HG03460 (cell line): ENCODE data around the gene MYT1.
"Not testable (repeated sequence)": the region's sequence is repeated elsewhere in the genome, so short reads cannot be mapped to it uniquely, and the experiment has no call there.

Source experiments
- ATAC-seq: cut with Tn5 transposase; IDR thresholded peaks from one replicate; pipeline ENCODE4 v1.9.1; 2021; ENCODE audit not compliant: unreplicated experiment

Gene MYT1

GRCh38 chr20:64166721-64167615 is 2.7 kb downstream of the MYT1 start:
- ATAC-seq = no peak

DNA sequence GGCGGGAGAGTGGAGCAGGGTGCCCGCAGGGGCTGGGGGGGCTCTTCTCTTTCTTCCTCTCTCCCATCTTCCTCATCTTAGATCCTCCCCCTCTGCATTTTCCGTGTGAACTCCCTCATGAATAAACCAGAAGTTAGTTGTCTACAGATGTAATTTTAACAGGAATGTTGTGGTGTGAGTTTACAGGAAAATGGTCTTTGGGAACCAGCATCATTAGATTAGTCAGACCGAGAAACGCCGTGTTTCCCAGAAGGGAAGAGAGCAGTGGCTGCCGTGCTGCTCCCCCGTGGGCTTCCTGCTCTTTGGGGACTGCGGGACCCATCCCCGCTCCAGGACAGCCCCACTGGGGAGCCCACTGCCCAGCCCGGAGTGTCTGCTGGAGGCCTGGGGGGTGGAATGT is 3.4 kb downstream of the MYT1 start:
- no peak for ATAC-seq

DNA sequence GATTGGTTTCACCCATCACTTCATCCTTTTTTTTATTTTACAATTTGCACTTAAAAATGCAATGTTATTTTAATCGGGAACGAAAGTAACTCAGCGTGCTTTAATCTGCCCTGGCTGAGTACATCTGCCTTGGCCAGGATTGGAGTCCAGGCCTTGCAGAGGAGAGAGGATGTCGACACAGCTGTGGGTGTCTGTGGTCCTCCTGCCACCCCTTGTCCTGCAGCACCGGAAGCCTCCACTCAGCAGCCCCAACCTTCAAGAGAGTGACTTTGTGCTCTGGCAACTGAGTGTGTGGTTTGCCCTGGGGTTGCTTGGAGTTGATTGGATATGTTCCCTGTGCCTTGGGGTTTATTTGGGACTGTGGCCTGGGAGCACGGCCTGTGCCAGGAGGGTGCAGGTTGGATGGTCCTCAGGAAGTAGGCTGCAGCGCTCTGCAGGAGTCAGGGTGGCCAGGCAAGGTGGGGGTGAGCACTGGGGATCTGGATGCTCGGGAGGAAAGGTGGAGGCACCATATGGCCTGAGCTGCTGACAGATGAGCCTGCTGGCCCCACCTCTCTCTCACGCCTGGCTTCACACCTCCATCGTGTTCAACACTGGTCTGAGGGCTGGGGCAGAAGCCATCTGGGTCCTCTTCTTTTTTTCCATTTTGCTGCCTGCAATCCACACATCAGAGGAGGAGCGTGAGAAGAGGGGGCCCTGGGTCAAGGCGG is 4.3 kb downstream of the MYT1 start:
- no peak for ATAC-seq

DNA sequence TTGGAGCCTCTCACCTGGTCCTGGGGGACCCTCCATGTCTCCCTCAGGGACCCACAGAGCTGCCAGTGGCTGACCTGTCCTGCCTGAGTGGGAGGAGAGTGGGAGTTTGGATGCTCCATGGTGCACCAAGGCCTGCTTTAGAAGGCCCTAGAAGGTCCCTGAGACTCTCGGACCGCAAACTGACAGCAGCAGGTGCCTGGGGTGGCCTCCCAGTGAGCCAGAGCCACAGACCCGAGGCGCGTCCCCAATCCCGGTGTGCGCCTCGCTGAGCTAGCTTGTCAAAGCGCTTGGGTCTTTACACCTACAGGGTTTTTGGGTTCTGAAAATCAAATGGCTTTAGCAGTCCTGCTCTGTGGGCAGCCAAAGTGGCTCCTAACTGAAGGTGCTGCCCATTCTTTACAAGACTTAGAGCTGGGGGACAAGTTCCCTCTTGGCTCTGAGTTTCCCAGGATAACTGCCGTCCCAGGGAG is 4.9 kb downstream of the MYT1 start:
- no peak for ATAC-seq

- ATAC-seq = no peak
Measured at GRCh38 chr20:64171211-64171610, 7.0 kb downstream of the MYT1 start.

GRCh38 chr20:64173116-64173515 is 8.9 kb downstream of the MYT1 start:
- no peak for ATAC-seq

DNA sequence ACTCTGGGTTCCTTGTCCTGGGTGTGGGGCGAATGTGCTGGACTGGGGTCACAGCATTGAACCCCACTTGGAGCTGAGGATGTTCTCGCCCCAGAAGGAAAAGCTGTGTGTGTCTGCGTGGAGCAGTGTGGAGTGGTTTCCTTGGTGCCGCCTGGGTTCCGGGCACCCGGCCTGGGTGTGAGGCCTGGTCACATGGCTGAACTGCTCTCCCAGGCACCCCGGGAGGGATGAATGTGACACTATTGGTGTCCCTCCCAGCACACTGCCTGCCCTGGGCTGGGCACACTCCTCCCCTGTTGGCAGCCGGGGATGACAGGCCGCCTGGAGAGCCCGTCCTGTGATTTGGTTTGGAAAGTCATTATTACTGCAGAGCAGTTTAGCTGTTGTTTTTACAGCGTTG is 12.3 kb downstream of the MYT1 start:
- ATAC-seq = no peak

- ATAC-seq = no peak
Measured at GRCh38 chr20:64176971-64177370, 12.7 kb downstream of the MYT1 start.

GRCh38 chr20:64177384-64177783 is 13.1 kb downstream of the MYT1 start:
- no peak for ATAC-seq

DNA sequence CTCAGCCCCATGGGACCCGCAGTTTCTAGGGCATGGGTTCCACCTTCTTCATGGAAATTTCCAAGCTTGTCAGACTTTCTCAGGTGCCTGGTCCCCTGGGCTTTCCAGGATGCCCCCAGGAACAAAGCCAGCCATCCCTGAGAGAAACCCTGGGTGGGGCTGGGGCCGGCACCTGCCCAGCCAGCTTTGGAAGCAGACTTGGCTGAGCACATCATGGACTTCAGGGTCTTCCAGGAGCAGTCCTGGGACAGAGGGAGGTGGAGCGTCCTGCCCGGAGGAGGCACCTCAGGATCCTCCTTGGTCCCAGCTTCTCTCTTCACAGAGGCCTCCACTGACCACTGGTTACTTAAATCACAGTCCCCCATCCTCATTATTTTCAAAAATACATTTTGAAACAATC is 13.5 kb downstream of the MYT1 start:
- no peak for ATAC-seq

DNA sequence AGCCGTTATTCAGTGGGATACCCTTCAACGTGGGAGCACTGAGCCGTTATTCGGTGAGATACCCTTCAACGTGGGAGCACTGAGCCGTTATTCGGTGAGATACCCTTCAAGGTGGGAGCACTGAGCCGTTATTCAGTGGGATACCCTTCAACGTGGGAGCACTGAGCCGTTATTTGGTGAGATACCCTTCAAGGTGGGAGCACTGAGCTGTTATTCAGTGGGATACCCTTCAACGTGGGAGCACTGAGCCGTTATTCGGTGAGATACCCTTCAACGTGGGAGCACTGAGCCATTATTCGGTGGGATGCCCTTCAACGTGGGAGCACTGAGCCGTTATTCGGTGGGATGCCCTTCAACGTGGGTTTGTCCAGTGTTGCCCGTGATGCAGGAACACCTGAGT is 14.7 kb downstream of the MYT1 start:
- ATAC-seq = not testable (repeated sequence)

DNA sequence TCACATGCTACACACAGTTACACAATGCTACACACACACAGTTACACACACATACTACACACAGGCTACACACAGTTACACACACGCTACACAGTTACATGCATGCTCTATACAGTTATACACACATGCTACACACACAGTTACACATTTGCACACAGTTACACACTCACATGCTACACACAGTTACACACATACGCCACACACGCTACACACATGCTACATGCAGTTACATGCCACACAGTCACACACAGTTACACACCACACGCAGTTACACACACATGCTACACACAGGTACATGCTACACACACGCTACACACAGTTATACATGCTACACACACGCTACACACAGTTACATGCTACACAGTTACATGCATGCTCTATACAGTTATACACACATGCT is 15.6 kb downstream of the MYT1 start:
- ATAC-seq = no peak

DNA sequence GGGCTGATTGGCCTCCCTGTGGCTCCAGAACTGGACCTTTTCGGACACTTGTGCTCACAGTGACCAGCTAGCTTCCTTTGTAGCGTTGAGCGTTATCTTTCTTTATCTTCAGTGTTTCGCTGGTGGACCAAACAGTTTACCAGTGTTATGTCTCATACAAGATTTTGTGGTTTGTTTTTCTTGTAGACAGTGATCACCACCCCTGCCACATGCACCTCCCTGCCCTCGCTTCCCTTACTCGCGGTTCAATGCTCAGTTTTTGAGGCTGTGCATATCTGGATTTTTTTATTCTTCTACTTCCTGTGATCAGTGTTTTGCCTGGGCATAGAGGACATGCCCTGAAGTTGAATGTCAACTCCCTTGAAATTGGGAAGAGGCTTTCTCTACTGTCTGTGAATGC is 16.4 kb downstream of the MYT1 start:
- no peak for ATAC-seq

- no peak for ATAC-seq
Measured at GRCh38 chr20:64181391-64181790, 17.1 kb downstream of the MYT1 start.

GRCh38 chr20:64182146-64182865 is 18.1 kb downstream of the MYT1 start:
- ATAC-seq = no peak

DNA sequence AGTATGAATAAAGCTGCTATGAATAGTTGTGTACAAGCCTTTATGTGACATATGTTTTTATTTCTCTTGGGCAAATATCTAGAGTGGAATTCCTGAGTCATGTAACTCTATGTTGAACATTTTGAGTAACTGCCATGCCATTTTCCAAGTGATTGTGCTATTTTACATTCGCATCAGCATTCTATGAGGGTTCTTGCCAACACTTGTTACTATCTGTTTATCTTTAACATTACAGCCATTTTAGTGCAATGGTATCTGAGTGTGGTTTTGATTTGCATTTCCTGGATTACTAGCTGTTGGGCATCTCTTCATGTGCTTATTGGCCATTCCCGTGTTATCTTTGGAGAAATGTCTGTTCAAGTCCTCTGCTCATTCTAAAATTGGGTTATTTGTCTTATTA is 19.1 kb downstream of the MYT1 start:
- no peak for ATAC-seq

GRCh38 chr20:64184795-64185194 is 20.5 kb downstream of the MYT1 start:
- ATAC-seq = no peak

DNA sequence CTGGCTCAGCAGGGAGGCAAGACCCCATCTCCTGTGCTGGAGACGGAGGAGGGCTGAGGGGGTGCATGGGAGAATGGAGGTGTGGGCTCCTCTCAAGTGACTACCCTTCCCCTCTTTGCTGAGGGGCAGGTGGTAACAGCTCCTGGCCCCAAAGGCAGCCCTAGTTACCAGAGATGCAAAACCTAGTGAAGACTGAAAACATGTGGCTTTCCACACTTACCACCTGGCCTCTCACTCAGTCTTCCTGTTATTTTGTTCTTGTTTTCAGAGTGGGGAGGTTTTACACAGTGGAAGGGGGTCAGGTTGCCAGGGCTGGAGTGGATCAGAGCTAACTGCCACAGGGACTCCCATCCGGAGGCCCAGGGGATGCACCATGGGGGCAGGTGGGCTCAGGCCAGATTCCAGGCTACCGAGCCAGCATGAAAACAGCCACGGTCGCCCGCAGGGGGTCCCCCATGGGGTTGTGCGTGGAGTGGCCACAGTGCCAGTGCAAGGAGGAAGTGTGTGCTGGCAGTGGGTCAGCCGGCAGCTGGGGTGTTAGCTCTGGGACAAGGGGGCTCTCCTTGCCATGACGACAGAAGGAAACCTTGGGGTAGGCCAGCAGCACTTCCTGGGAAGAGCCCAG is 21.1 kb downstream of the MYT1 start:
- ATAC-seq = no peak

- no peak for ATAC-seq
Measured at GRCh38 chr20:64186071-64186598, 21.9 kb downstream of the MYT1 start.

DNA sequence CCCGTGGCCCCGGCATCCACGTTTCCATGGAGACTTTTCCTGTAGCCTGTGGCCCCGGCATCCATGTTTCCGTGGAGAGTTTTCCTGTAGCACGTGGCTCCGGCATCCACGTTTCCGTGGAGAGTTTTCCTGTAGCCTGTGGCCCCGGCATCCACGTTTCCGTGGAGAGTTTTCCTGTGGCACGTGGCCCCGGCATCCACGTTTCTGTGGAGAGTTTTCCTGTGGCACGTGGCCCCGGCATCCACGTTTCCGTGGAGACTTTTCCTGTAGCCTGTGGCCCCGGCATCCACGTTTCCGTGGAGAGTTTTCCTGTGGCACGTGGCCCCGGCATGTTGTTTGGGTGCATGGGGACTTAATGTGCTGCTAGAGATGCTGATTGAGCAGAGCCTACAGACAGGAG is 23.0 kb downstream of the MYT1 start:
- not testable (repeated sequence) for ATAC-seq

GRCh38 chr20:64188091-64188490 is 23.8 kb downstream of the MYT1 start:
- no peak for ATAC-seq
